Adrenal gland (tissue), 5 donors: Measurements from ENCODE around the gene KHDC4.

Source experiments
- POLR2A ChIP-seq, 2 donors: fragments of 450-650 bp; IDR thresholded peaks; one replicate each; pipeline ENCODE4 v1.6.1; 2017; ENCODE audit warnings: antibody characterized with exemption in 2 of 2, mild to moderate bottlenecking in 2 of 2, moderate library complexity in 1 of 2
- TF ChIP-seq, protein P1 (sequence below), 6 experiments: fragments of 450-650 bp in 4 of 6; fragments of 200-600 bp in 2 of 6; sonication (generic) in 1 of 6; IDR thresholded peaks; 1 replicate in 5 of 6; 2 replicates in 1 of 6; pipeline versions ENCODE4 v1.5.1 to v1.8.0; 2016 to 2021; ENCODE audit warnings: antibody characterized with exemption in 6 of 6, mild to moderate bottlenecking in 2 of 6, moderate library complexity in 1 of 6
- donor health status: DM: no; HTN: no; CAD: no.

DNA sequence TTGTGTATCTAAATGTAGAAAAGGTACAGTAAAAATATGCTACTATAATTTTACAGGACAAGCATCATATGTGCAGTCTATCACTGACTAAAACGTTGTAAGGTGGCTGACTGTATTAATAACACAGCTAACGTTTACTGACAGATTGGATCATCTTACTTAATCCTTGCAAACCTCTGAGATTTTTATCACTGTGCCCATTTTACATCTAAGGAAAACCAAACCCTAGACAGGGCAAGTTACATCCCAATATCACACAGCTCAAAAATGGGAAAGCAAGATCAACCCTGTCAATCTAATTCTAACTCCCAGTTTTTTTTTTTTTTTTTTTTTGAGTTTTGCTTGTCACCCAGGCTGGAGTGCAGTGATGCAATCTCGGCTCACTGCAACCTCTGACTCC lies 15.6 kb downstream of the KHDC4 start:
- TF ChIP-seq POLR2A (IDR thresholded peaks at IDR 0.05): no peak
- TF ChIP-seq, protein P1, sequence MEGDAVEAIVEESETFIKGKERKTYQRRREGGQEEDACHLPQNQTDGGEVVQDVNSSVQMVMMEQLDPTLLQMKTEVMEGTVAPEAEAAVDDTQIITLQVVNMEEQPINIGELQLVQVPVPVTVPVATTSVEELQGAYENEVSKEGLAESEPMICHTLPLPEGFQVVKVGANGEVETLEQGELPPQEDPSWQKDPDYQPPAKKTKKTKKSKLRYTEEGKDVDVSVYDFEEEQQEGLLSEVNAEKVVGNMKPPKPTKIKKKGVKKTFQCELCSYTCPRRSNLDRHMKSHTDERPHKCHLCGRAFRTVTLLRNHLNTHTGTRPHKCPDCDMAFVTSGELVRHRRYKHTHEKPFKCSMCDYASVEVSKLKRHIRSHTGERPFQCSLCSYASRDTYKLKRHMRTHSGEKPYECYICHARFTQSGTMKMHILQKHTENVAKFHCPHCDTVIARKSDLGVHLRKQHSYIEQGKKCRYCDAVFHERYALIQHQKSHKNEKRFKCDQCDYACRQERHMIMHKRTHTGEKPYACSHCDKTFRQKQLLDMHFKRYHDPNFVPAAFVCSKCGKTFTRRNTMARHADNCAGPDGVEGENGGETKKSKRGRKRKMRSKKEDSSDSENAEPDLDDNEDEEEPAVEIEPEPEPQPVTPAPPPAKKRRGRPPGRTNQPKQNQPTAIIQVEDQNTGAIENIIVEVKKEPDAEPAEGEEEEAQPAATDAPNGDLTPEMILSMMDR (IDR thresholded peaks at IDR 0.05): no peak
